GM18505 (cell line): ENCODE data around the gene PPP1R3E.
"Not testable (repeated sequence)": the region's sequence is repeated elsewhere in the genome, so short reads cannot be mapped to it uniquely, and the experiment has no call there.

Experiments
- ATAC-seq: cut with Tn5 transposase; IDR thresholded peaks from one replicate; pipeline ENCODE4 v1.9.1; 2021; ENCODE audit not compliant: unreplicated experiment
- POLR2A ChIP-seq: IDR thresholded peaks from 4 replicates; pipeline ENCODE4 v1.6.1; 2011; ENCODE audit warnings: borderline replicate concordance; ENCODE audit not compliant: insufficient read depth, insufficient read length; ENCODE audit errors: extremely low read depth

Gene PPP1R3E

DNA sequence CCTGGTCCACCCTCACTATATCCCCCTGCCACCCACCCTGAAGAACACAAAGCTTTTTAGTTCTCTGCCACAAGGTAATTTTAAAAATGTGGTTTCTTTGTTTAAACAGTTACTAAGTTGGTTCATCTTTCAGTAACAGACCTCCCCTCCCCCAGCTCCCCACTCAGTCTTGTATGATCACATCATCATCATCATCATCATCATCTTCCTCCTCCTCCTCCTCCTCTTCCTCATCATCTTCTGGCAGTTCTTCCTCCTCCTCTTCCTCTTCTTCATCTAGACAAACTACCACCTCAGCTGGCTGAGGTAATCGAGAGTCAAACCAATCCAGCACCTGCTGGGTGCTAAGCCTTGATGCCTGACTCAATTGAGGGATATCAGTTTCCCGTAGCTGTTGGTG lies 27.2 kb downstream of the PPP1R3E start:
- no peak for ATAC-seq
- TF ChIP-seq POLR2A, result no peak

DNA sequence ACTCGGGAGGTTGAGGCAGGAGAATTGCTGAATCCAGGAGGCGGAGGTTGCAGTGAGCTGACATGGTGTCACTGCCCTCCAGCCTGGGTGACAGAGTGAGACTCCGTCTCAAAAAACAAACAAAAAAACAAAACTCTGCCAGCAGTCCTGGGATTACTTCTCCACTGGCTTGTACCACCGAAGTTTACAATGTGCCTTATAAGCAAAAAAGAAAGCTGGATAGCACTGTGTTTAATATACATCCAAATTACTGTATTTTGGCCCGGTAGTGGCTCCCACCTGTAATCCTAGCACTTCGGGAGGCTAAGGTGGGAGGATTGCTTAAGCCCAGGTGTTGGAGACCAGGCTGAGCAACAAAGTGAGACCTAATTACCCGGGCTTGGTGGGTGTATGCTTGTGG lies 33.5 kb downstream of the PPP1R3E start:
- no peak for ATAC-seq
- no peak for TF ChIP-seq POLR2A

DNA sequence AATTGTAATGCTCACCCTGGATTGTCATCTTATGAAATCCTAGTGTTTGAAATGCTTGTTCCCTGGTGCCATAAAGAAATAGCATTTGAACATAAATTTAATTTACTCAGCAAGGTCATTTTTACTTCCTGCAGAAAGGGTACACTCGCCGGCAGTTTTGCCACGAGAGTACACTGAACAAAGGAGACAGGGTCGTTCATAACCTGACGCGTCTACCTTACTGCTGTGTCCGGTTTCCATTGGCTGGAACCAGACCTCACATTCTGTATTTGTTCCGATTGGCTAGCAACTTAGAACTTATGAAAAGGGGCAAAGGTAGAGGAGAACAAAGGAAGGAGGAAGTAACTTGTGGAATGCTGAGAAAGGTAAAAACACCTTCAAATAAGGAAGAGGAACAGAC lies 41.8 kb downstream of the PPP1R3E start:
- not testable (repeated sequence) for ATAC-seq

DNA sequence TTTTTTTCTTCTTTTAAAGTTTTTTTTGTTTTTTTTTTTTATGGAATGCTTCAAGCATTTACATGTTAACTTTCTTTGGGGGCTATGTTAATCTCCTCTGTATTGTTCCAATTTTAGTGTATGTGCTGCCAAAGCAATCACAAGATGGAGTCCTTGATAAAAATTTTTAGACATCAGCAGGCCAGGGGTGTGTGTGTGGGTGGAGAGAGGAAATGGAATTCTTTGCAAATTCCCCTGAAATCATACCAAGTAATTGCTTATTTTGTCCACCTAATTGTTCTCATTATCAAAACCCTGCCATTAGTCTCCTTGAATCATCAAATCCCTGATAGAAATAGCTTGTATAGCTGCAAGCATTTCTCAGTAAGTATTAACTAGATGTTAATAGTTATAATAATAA lies 43.2 kb downstream of the PPP1R3E start:
- no peak for ATAC-seq

GRCh38 chr14:23258256-23258655 lies 44.4 kb downstream of the PPP1R3E start:
- no peak for TF ChIP-seq POLR2A
- ATAC-seq, result no peak

More for the DNA sequence above, 43.2 kb downstream of the PPP1R3E start:
- no peak for TF ChIP-seq POLR2A

DNA sequence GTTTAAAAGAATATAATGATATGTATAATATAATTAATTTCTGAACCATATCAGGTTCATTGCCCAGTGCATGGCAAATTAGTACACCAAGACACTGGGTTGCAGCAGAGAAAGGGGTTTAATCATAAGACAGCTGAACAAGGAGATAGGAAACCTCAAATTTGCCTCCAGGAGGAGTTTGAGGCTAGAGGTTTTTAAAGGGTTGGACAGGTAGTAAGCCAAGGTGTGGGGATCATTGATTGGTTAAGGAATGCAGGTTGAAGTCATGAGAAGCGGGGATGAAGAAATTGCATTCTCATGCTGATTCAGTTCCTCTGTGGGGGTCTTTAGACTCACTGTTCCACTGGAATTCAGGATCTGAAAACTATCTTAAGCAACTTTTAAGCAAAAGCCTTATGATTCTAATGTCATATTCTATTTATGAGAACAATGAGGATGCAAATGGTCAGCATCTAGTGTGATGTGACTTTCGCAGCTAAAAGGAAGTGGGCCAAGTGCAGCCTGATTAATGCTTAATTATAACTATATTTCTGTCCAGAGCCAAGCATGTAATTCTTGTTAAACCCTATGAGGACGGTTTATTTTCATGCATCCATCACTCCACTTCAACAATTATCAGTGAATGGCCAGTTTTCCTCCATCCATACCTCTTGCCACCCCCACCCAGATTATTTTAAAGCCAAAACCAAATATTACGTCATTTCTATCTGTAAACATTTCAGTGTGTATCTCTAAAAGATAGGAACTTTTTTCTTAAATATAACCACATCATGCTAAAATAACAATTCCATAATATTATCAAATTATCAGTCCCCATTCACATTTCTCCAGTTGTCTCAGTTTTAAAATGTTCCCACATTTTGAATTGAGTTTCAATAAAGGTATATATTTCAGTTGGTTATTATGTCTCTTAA lies 50.0 kb downstream of the PPP1R3E start:
- TF ChIP-seq POLR2A, result no peak
- ATAC-seq, result no peak

DNA sequence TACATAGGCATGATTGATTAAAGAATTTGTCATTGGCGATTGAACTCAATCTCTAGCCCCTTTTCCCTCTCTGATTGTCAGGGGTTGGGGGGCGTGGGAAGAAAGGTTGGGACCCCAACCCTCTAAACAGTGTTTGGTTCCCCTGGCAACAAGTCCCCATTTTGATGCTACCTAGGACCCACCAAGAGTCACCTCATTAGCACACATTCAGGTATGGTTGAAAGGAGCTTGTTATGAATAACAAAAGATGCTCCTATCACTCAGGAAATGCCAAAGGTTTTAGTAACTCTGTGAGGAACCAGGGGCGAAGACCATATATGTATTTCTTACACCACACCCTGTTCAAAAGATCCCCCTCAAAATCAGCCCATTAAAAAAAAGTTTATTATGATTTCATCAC lies 50.7 kb downstream of the PPP1R3E start:
- ATAC-seq, result no peak
- no peak for TF ChIP-seq POLR2A

DNA sequence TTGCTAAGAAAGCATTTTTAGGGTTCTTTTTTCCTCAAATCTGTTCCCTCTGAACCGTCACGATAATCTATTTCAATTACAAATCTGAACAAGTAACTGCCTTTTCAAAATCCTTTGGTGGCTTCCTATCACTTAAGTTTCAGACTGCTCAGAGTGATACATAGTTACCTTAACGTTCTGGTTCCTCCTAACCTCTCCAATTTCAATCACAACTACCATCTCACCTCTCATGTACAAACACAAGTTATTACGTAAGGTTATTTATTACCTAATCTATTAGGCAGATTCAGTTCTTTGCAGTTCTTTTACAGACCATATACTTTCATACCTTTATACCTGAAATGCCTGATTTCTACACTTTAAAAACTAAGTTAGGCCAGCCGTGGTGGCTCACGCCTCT lies 52.8 kb downstream of the PPP1R3E start:
- no peak for ATAC-seq
- no peak for TF ChIP-seq POLR2A

GRCh38 chr14:23248601-23249000 lies 54.1 kb downstream of the PPP1R3E start:
- no peak for ATAC-seq

More at GRCh38 chr14:23248601-23249000, 54.1 kb downstream of the PPP1R3E start:
- no peak for TF ChIP-seq POLR2A
